Activated T-cell treated with anti-CD3 and anti-CD28 coated beads, Interleukin-2, amount 50 U/mL, for 4 hours (primary cell): Measurements from ENCODE around the gene CLRN2. TPM values are rescaled to one million over a fixed set of nuclear protein-coding genes. Genes with fewer than 3 reads are reported as not detected.

Experiments used
- ATAC-seq, 2 donors: fragments of 200-7000 bp; cut with Tn5 transposase; one replicate each; pipeline ENCODE4 v1.10.0; 2021
- DNase-seq: peaks from one replicate; pipeline ENCODE4 v3.0.0-alpha.2; 2020
- H3K27me3 Mint-ChIP-seq: one replicate; pipeline ENCODE4 v1.8.0; 2021; ENCODE audit warnings: low read depth, mixed read lengths
- H3K36me3 Mint-ChIP-seq: one replicate; pipeline ENCODE4 v1.8.0; 2022; ENCODE audit warnings: mixed read lengths; ENCODE audit not compliant: insufficient read depth
- H3K4me1 Mint-ChIP-seq: one replicate; pipeline ENCODE4 v1.8.0; 2021; ENCODE audit warnings: low read depth, mixed read lengths
- H3K4me3 Mint-ChIP-seq: one replicate; pipeline ENCODE4 v1.8.0; 2021; ENCODE audit warnings: mild to moderate bottlenecking, moderate library complexity, mixed read lengths
- H3K9me3 Mint-ChIP-seq: one replicate; pipeline ENCODE4 v1.8.0; 2021; ENCODE audit warnings: mixed read lengths
- total RNA-seq, 3 donors: library from RNA; stranded (reverse); gene quantifications; one replicate each; pipeline ENCODE4 v1.2.1, GENCODE V29; 2021

Gene CLRN2
- total RNA-seq, 3 donors from 2014 or later = not detected

DNA sequence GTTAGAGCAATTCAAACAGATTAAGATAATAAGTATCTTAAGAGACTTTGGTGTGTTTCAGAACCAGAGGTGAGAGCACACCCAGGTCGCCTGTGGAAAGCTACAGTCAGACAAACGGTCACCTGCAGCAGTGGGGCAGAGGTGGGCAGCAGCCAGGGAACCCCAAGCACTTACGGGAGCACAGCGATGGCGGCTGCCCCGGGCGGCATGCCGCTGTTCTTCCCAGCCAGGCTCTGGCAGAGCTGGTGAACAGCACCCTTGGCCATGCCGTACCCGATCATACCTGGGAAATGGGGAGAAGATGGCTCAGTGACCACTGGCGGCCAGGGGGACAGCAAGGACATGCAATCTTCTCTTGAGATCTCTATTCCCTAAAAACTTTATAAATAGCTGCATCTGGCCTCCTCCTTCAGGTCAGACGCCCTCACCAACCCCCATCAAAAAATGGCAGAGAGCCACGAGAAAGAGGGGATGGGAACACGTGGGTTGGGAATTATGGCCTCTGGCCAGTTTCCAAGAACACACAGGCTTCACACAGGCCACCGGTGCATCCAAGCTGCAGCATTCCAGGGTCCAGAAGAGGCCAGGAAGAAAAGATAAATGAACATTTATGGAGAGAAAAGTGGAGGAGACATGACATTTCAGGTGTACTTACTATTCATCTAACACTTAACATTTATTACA is 22.8 kb upstream of the CLRN2 start:
- H3K9me3 Mint-ChIP-seq = no peaks in the 10 kb centered on the region
- DNase-seq = no peak

DNA sequence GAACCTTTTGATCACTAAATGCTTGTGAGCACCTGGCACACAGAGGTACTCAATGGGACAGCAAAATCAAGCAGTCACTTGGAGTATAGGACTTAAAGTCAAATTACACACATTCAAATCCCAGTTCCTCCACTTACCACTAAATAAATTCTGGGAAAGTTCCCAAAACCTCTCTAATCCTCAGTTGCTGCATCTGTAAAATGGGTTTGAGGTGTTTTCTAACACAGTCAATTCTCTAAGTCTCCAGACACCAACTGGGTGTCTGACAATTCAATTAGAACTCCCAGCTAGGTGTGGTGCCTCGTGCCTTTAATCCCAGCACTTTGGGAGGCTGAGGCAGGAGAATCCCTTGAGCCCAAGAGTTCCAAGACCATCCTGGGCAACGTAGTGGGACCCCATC is 22.1 kb upstream of the CLRN2 start:
- Mint-ChIP-seq H3K4me1 (peaks cover 7% of the 10 kb centered on the region), H3K36me3 (peaks cover 28% of the 10 kb centered on the region), H3K27me3 (no peaks in the 10 kb centered on the region), H3K9me3 (no peaks in the 10 kb centered on the region), H3K4me3 (no peak overlapping the region)
- ATAC-seq (no peak), DNase-seq (no peak)

More for the DNA sequence above, 22.8 kb upstream of the CLRN2 start:
- peaks cover 28% of the 10 kb centered on the region for H3K36me3 Mint-ChIP-seq
- ATAC-seq = no peak
- H3K27me3 Mint-ChIP-seq = no peaks in the 10 kb centered on the region
- no peak overlapping the region for H3K4me3 Mint-ChIP-seq
- peaks cover 7% of the 10 kb centered on the region for H3K4me1 Mint-ChIP-seq

DNA sequence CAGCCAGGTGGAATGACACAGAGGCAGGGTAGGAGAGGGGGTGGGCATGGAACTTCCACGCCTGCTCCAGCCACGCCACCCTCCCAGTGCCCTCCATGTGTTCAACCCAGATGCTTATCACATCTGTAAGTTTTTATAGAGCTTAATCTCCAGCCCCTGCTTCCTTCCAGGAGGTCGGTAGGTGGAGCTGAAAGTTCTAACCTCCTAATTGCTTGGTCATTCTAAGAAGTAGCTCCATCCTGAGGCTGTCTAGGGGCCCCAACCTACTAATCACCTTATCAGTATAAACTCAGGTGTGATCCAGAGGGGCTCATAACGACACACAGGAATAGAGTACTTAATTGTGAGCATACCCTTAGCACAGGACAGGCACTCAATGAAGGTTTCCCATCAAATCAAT is 21.3 kb upstream of the CLRN2 start:
- Mint-ChIP-seq H3K4me3 (no peak overlapping the region), H3K9me3 (no peaks in the 10 kb centered on the region), H3K36me3 (peaks cover 30% of the 10 kb centered on the region), H3K27me3 (no peaks in the 10 kb centered on the region), H3K4me1 (peaks cover 7% of the 10 kb centered on the region)
- ATAC-seq (no peak), DNase-seq (no peak)

DNA sequence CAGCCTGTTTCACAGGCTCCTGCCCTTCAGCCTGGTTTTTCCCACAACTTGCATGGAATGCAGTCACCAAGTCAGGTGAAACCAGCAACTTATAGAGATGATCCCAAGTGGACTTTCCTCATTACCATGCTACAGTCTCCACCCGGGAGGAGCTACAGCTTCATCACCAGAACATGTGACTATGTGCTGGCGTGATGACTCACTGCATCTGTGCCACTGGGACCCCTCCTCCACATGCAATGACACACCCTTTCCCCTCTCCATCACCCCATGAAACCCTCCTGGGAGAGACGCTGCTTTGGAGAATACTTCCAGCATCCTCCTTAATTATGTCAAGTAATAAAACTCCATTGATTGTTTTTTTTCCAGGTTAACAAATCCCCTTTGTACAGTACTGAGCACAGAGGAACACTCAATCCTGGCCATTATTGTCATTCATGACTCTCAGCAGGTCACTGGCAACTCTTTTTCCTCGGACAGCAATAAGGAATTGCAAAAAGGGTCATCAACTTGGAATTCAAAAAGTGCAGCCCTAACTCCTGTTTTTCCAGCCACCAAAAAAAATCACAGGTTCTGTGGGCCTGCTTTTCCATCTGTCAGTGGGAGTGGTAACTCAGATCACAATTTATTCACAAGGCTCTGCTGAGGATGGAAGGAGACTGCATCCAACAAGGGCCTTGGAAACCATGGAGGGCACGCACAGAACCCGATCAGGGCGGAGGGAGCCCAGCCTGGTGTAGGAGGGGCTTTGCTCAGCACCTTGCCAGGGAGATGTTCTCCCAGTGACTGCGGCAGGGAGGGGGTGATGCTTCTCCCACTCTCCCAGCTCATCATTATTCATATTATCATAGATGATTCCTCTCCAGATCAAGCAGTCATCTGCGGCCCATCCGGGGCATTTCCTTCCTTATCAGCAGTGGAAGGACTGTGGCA is 20.4 kb upstream of the CLRN2 start:
- Mint-ChIP-seq H3K4me3 (no peak overlapping the region), H3K4me1 (peaks cover 7% of the 10 kb centered on the region), H3K27me3 (no peaks in the 10 kb centered on the region), H3K36me3 (peaks cover 30% of the 10 kb centered on the region), H3K9me3 (no peaks in the 10 kb centered on the region)
- no peak for DNase-seq
- ATAC-seq = peak; percentile 57 to 61

DNA sequence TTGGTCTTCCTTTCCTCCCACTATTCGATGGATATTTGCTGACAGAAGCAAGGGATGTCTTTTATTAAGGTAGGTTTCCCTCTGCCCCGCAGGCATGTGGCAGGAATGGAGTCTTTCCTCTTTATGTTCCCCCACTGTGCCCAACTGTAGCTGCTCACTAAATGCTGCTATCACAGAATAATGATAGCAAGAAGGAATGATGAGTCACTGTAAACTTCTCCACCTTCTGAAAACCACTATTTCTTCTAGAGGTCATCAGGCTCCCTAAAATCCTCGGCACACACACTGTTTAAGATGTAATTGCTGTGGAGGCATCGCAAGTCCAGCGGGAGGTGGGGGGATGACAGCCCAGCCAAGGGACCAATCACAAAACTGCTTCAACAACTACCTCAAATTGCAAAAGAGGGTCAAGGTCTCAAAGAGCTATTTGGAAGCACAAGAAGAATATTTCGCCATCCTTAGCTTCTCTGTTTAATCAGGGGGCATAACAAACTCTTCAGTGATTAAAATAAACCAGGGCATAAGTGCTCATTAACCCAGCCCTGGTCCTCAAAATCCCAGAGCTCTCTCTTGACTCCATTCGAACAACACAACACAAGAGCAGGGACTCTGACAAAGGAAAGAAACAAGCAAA is 17.0 kb upstream of the CLRN2 start:
- H3K4me3 Mint-ChIP-seq = no peak overlapping the region
- peaks cover 27% of the 10 kb centered on the region for H3K36me3 Mint-ChIP-seq
- H3K9me3 Mint-ChIP-seq = no peaks in the 10 kb centered on the region
- DNase-seq = no peak
- ATAC-seq = no peak
- peaks cover 8% of the 10 kb centered on the region for H3K4me1 Mint-ChIP-seq
- H3K27me3 Mint-ChIP-seq = no peaks in the 10 kb centered on the region

DNA sequence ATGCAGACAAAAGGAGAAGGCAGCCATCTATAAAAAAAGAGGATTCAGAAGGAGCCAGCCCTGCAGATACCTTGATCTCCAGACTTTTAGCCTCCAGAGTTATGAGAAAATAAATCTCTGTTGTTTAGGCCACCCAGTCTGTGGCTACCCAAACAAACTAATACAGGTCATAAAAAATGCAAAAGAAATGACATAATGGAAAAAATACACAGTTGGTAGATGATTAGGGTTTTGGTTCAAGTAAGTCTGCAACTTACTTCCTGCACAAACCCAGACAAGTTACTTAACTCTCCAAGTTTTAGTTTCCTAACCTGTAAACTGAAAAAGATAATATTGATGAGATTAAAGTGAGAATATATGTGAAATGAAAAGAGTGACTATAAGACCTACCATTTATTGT is 14.4 kb upstream of the CLRN2 start:
- DNase-seq = no peak
- Mint-ChIP-seq H3K4me3 (no peak overlapping the region), H3K36me3 (peaks cover 43% of the 10 kb centered on the region), H3K9me3 (no peaks in the 10 kb centered on the region), H3K4me1 (peaks cover 4% of the 10 kb centered on the region), H3K27me3 (no peaks in the 10 kb centered on the region)
- ATAC-seq = no peak

DNA sequence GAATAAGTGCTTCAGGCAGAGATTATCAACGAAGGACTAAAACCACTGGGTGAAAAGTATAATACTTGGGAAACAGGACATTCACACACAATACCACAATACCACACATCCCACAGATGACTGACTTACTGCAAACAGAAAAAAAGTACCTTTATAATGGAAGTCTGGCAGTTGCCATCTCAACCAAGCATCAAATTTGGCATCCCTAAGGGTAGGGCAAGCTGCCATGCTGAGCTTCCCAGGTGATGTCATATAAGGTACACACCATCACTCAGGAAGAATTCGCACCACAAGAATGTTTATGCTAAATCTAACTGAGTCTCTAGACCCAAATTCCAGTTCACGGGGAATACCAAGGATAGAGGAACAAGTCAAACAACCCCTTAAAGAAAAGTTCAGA is 12.2 kb upstream of the CLRN2 start:
- Mint-ChIP-seq H3K36me3 (peaks cover 50% of the 10 kb centered on the region), H3K4me3 (no peak overlapping the region), H3K27me3 (no peaks in the 10 kb centered on the region), H3K9me3 (no peaks in the 10 kb centered on the region), H3K4me1 (peaks cover 6% of the 10 kb centered on the region)
- DNase-seq = no peak
- ATAC-seq = no peak

DNA sequence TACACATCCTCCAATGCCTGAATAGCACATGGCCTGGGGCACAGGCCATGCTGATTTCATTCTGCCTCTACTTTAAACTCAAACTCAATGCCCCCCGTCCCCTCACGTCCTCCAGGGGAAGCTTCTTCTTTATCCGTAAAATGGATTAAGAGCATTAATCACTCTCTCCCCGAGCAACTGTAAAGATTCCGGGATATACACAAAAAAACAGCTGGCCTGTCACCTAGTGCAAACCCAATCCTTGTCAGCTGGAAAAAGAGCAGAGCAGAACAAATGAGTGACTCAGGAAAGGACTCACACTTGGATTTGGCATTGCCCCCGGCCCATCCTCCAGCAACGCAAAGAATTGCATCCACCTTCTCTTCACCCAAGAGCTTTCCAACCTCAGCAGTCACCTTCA is 10.9 kb upstream of the CLRN2 start:
- Mint-ChIP-seq H3K36me3 (peaks cover 43% of the 10 kb centered on the region), H3K9me3 (no peaks in the 10 kb centered on the region), H3K27me3 (no peaks in the 10 kb centered on the region), H3K4me1 (peaks cover 6% of the 10 kb centered on the region), H3K4me3 (no peak overlapping the region)
- ATAC-seq (no peak), DNase-seq (no peak)

DNA sequence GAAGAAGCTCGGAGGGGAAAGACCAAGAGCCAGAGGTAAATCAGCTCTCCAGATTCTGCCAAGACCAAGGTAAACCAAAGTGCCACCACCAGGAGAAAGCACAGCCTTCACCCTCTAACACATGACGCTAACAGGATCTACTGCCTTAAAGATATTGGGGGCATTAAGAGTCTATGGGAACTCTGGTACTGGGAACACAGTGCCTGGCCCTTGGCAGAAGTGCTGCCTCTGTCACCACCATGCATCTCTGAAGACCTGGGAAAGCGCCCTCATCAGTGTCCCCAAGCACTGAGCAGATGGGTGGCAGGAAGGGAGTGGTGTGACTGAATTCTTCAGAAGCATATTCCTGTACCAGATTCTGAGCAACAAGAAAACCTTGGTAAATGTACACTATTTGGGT is 4.4 kb upstream of the CLRN2 start:
- H3K9me3 Mint-ChIP-seq = no peaks in the 10 kb centered on the region
- no peak for ATAC-seq
- peaks cover 12% of the 10 kb centered on the region for H3K36me3 Mint-ChIP-seq
- H3K4me3 Mint-ChIP-seq = peak overlapping the region; percentile 99
- peaks cover 3% of the 10 kb centered on the region for H3K27me3 Mint-ChIP-seq
- H3K4me1 Mint-ChIP-seq = peaks cover 26% of the 10 kb centered on the region
- DNase-seq = no peak

DNA sequence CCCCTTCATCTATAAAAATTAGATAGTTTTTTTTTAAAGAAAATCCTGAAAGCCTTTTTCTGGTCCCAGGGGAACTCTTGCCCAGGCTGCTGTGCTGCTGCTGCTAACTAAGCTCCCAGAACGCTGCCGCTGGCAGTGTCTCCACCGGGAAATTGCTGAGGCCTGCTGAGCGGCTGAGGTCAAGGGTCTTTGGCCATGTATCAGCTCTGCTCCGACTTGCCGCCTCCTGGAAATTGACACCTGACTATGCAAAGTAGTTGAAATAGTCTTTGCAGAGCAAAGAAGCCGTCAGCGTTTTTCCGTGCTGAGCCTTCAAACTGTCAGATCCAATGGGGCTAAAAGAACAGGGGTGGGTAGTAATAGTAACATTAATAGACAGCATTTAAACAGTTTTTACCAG is 3.9 kb upstream of the CLRN2 start:
- Mint-ChIP-seq H3K9me3 (no peaks in the 10 kb centered on the region), H3K4me3 (peak overlapping the region; percentile 99), H3K36me3 (peaks cover 10% of the 10 kb centered on the region), H3K4me1 (peaks cover 26% of the 10 kb centered on the region), H3K27me3 (peaks cover 3% of the 10 kb centered on the region)
- ATAC-seq = no peak
- DNase-seq = no peak

DNA sequence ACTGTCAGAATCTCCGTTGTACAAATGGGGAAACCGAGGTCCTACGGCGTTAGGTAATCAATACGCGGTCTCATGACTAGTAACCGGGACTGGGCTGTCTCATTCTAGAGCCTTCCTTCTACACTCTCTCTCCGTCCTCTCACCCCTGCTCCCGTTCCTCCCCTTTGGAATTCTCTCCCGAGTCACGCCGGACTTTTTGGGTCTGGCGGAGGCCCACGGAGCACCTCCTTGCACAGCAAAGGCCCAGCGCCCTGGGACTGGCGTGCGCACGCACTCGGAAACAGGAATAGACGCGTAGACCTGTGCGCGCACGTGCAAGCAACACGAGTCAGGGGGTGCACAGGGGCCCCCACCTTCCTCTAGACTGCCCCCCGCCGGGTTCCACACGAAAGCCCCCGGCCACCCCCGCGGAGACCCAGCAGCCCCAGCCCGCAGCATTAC is 3.4 kb upstream of the CLRN2 start:
- Mint-ChIP-seq H3K27me3 (peaks cover 4% of the 10 kb centered on the region), H3K4me3 (peak overlapping the region; percentile 99), H3K9me3 (no peaks in the 10 kb centered on the region), H3K36me3 (peaks cover 7% of the 10 kb centered on the region), H3K4me1 (peaks cover 26% of the 10 kb centered on the region)
- ATAC-seq (peak; percentile 76 to 79), DNase-seq (peak; percentile 46)

DNA sequence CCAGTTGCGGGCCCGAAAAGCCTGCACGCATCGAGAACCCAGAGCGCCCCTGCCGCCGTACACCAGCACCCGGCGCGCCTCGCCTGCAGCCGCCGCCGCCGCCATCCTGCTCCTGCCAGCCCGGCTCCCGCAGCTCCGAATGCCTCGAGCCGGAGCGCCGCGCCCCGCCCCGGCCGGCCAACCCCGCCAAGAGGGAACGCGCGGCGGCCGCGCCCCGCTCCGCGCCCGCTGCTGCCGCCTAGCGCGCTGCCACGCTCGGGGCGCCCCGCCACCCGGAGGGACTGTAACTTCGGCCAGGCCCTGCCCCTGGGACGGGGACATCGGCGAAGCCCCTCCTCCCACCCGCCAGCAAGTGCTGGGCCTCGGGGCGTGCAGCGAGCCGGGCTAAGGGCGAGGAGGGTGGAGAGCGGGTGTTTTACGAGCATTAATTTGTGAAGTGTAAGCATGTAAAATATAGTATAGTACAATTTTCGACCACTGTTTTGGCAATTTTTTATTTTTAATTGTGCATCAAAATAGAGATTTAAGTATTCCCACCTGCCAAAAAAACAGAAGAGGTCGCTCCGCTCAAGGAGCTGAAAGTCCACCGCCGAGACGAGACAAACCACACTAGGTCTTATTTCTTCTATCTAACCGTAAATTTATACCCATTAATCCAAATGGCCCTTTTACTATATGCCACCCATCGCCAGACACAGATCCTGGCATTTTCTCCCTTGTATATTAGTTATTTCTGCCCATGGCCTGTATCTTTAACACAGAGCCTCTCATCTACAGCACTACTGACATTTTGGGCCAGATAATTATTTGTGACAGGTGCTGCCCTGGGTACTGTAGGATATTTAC is 2.8 kb upstream of the CLRN2 start, which contains the start of gene QDPR:
TSS of gene QDPR (minus strand) at position 141 of the 846 bp plus-strand sequence. CDS start at position 105, 36 bp downstream.
- peak; percentile 96 to 97 for ATAC-seq
- Mint-ChIP-seq H3K9me3 (no peaks in the 10 kb centered on the region), H3K4me1 (peaks cover 24% of the 10 kb centered on the region)

DNA sequence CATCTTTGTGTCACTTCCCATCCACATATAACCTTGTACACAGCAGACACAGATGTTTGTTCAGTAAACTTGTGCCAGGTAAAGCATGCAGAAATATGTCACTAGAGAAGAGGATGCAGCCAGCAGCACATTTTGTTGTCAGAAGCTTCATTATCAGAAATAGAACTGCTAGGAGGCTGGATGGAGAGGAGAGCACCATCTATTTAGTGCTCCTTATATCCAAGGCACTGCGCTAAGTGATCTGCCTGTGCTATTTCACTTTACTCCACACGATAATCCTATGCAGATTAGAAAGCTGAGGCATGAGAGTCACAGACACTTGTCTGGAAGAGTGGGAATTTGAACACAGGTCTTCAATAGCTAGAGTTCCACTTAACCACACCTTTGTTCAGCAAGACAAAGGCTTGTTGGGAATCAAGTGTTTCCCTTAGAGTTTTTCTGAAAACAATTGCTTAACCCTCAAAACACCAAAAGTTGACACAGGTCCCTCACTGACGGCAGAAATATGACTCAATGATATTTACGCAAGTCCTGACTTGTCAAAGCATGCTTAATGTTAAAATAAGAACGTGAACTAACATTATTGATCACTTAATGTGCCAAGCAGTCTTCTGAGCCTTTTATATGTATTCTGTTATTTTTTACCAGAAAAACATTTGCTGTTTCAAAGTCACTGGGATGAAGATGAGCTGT is 1.8 kb upstream of the CLRN2 start:
- peaks cover 11% of the 10 kb centered on the region for H3K27me3 Mint-ChIP-seq
- no peaks in the 10 kb centered on the region for H3K9me3 Mint-ChIP-seq
- DNase-seq (no peak), ATAC-seq (no peak)
- peaks cover 24% of the 10 kb centered on the region for H3K4me1 Mint-ChIP-seq
- peak overlapping the region; percentile 74 for H3K4me3 Mint-ChIP-seq
- H3K36me3 Mint-ChIP-seq = peaks cover 5% of the 10 kb centered on the region

More for the DNA sequence above, 2.8 kb upstream of the CLRN2 start, which contains the start of gene QDPR:
- DNase-seq = peak; percentile 67
- peak within 1 kb of the TSS; percentile 99 for H3K4me3 Mint-ChIP-seq
- peaks cover 5% of the 10 kb centered on the region for H3K36me3 Mint-ChIP-seq
- peaks cover 10% of the 10 kb centered on the region for H3K27me3 Mint-ChIP-seq
